ENCODE data around the gene SMARCD3.

SMARCD3 gene

DNA sequence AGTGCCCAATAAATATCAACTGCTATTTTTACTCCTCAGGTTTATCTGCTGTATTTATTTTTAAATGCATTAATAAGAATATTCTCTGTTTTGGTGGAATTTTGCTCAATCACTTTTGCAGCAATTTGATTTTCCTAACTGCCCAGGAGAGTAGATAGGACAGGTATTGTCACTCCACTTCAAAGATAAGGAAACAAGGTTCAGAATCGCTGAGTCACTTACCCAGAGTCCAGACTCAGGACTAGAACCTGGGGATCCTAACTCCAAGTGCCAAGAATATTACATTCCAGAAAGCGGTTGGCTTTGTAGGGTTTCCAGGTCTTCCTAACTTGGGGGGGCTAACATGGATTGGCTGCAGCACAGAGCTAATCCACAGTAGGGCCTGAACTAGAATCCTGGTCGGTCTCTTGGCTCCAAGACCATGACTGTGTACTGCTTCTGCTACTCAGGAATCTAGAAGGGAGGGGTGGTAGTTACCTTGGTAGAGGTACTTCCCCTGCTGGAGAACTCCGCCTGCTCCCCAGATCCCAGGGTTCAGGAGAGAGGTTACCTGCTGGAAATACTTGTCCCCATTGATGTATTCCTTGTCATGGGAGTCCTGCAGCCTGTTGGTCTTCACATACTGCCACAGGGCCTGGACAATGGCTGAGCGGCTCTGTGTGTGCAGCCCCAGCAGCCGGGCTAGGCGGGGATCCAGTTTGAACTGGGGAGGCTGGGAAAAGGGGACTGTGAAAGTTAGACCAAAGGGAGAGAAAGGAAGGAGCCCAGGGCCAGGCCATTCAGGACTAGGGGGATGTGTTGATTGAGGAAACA lies 7.3 kb downstream of the SMARCD3 start:
- peaks cover 46% of the 10 kb centered on the region for H3K36me3 ChIP-seq
- TF ChIP-seq, protein P1, sequence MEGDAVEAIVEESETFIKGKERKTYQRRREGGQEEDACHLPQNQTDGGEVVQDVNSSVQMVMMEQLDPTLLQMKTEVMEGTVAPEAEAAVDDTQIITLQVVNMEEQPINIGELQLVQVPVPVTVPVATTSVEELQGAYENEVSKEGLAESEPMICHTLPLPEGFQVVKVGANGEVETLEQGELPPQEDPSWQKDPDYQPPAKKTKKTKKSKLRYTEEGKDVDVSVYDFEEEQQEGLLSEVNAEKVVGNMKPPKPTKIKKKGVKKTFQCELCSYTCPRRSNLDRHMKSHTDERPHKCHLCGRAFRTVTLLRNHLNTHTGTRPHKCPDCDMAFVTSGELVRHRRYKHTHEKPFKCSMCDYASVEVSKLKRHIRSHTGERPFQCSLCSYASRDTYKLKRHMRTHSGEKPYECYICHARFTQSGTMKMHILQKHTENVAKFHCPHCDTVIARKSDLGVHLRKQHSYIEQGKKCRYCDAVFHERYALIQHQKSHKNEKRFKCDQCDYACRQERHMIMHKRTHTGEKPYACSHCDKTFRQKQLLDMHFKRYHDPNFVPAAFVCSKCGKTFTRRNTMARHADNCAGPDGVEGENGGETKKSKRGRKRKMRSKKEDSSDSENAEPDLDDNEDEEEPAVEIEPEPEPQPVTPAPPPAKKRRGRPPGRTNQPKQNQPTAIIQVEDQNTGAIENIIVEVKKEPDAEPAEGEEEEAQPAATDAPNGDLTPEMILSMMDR (IDR thresholded peaks at IDR 0.05): no peak
- peaks cover 40% of the 10 kb centered on the region for H3K27me3 ChIP-seq
- H3K4me3 ChIP-seq (ENCODE audit: low read depth in 1 of 2, low read length in 1 of 2): no peak overlapping the region
- H3K4me1 ChIP-seq (ENCODE audit: control insufficient read depth in 1 of 2, insufficient read depth in 1 of 2, low read depth in 1 of 2, low read length in 1 of 2): peaks cover 28 to 32% of the 10 kb centered on the region in 2 experiments
- H3K27ac ChIP-seq: no peak overlapping the region
- no peaks in the 10 kb centered on the region for H3K9me3 ChIP-seq

DNA sequence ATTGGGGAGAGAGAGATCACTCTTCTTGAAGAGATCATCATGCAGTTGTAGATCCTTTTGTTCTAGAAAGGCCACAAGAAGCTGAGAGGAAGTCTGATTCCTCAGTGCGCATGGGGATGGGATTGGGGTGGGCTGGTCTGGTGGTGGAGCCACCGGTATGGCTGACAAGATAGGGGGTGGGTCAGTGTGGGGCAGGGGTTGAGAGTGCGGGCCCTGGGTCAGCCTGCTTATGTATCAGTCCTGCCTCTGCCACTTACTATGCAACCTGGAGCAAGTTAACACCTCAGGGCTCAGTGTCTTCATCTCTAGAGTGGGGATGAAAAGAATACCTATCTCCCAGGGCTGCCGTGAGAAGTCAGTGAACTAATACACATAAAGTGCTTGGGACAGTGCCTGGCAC lies 8.0 kb downstream of the SMARCD3 start:
- peaks cover 28 to 29% of the 10 kb centered on the region in 2 experiments for H3K4me1 ChIP-seq (ENCODE audit: control insufficient read depth in 1 of 2, insufficient read depth in 1 of 2, low read depth in 1 of 2, low read length in 1 of 2)
- H3K4me3 ChIP-seq (ENCODE audit: low read depth in 1 of 2, low read length in 1 of 2): no peak overlapping the region
- H3K36me3 ChIP-seq: peaks cover 52% of the 10 kb centered on the region
- no peak overlapping the region for H3K27ac ChIP-seq
- TF ChIP-seq, protein P1 (IDR thresholded peaks at IDR 0.05): no peak
- no peaks in the 10 kb centered on the region for H3K9me3 ChIP-seq
- H3K27me3 ChIP-seq: peaks cover 34% of the 10 kb centered on the region

DNA sequence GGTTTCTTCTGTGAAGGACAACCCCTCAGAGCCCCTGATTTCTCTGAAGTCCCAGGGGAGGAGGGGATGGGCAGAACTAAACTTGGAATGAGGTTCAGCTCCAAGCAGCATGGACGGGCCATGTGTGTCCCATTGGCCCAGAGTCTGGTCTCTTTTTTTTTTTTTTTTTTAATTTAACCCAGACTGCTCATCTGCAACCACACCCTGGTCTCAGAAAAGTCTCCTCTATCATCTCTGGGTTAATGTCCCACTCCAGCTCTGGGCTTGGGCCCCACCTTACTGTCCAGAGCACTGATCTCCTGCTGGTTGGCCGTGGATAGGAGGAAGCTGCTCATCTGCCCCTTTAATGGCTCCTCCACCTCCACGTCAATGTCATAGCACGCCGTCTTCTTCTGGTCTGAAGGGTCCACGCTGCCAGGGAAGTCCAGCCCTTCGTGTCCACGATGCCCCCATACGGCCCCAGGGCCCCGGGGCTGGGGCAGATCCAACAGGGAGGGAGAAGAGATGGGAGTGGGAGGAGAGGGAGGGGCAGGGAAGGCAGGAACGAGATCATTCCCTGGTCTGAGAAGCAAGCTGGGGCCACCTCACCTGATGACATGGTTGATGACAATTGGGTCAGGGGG lies 8.5 kb downstream of the SMARCD3 start:
- Histone ChIP-seq H3K36me3 (peaks cover 58% of the 10 kb centered on the region), H3K4me1 (ENCODE audit: control insufficient read depth in 1 of 2, insufficient read depth in 1 of 2, low read depth in 1 of 2, low read length in 1 of 2) (peaks cover 23 to 24% of the 10 kb centered on the region in 2 experiments), H3K4me3 (ENCODE audit: low read depth in 1 of 2, low read length in 1 of 2) (no peak overlapping the region), H3K27me3 (peaks cover 28% of the 10 kb centered on the region), H3K9me3 (no peaks in the 10 kb centered on the region), H3K27ac (no peak overlapping the region)
- TF ChIP-seq, protein P1 (IDR thresholded peaks at IDR 0.05): no peak

DNA sequence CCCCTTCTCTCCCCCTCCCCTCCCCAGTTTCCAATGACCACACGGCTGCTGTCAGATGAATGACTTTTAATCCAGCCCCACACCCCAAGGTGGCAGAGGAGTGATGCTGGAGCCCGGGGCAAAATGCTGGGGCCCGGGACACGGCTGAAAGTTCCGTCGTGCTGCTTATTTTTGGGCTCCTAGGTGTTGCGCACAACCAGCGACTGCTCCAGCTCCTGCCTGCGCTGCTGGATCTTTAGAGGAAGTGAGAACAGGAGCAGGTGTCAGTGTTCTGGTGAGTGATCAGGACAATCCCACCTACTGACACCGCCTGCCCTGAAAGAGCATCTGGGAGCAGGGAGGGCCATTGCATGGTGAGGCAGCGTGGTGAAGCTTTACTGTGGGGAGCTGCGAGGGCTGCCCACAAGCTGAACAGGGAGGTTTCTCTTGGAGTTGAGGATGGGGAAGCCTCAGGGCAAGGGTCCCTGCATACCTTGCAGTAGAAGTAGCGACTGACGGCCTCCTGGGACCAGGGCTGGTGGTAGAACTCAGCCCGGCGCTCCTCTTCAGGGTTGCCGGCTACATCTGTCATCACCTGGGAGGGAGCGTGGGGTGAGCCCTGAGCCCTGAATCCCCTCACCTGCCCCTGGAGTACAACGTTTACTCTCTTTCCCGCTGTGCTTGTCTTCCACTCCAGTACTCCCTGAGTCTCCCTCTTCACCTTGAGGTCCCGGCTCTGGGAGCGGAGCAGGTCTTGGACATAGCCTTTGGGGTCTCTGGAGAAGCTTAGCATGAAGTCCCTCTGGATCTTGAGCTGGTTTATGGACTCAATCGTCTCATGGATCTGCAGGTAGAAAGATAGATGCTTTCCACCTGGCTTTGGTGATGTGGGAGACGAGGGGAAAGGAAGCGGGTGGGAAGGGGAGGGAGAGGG lies 9.3 kb downstream of the SMARCD3 start:
- no peaks in the 10 kb centered on the region for H3K9me3 ChIP-seq
- peaks cover 20% of the 10 kb centered on the region for H3K27me3 ChIP-seq
- peaks cover 62% of the 10 kb centered on the region for H3K36me3 ChIP-seq
- H3K4me1 ChIP-seq (ENCODE audit: control insufficient read depth in 1 of 2, insufficient read depth in 1 of 2, low read depth in 1 of 2, low read length in 1 of 2): peaks cover 16% of the 10 kb centered on the region in 2 experiments
- TF ChIP-seq, protein P1 (IDR thresholded peaks at IDR 0.05): no peak
- no peak overlapping the region for H3K27ac ChIP-seq
- no peak overlapping the region for H3K4me3 ChIP-seq (ENCODE audit: low read depth in 1 of 2, low read length in 1 of 2)

DNA sequence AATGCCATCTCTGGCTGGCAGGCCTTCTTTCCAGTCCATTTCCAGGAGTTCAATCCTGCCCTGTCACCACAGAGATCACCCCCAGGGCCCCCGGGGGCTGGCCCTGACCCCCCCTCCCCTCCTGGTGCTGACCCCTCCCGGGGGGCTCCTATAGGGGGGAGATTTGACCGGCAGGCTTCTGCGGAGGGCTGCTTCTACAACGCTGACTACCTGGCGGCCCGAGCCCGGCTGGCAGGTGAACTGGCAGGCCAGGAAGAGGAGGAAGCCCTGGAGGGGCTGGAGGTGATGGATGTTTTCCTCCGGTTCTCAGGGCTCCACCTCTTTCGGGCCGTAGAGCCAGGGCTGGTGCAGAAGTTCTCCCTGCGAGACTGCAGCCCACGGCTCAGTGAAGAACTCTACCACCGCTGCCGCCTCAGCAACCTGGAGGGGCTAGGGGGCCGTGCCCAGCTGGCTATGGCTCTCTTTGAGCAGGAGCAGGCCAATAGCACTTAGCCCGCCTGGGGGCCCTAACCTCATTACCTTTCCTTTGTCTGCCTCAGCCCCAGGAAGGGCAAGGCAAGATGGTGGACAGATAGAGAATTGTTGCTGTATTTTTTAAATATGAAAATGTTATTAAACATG lies 10.2 kb downstream of the SMARCD3 start:
- Histone ChIP-seq H3K27me3 (peaks cover 11% of the 10 kb centered on the region), H3K36me3 (peaks cover 62% of the 10 kb centered on the region), H3K4me1 (ENCODE audit: control insufficient read depth in 1 of 2, insufficient read depth in 1 of 2, low read depth in 1 of 2, low read length in 1 of 2) (peaks cover 15 to 16% of the 10 kb centered on the region in 2 experiments), H3K9me3 (no peaks in the 10 kb centered on the region), H3K27ac (no peak overlapping the region), H3K4me3 (ENCODE audit: low read depth in 1 of 2, low read length in 1 of 2) (no peak overlapping the region)
- TF ChIP-seq, protein P1 (IDR thresholded peaks at IDR 0.05): no peak

All from neutrophil (primary cell).